Endothelial cell of umbilical vein (primary cell): Measurements from ENCODE around the gene ADARB2. TPM values are rescaled to one million over a fixed set of nuclear protein-coding genes. Genes with fewer than 3 reads are reported as not detected.

Source experiments
- BruUV-seq: library from RNA; stranded (reverse); fragments of 400-500 nt; replicated peaks from 2 replicates; lab custom pipeline; 2021; lab: Mats Ljungman, UMichigan
- CTCF ChIA-PET: fragments of 300-600, 350-600 bp; sonication (Branson Sonifier 250); formaldehyde crosslinking; loops from one replicate; lab custom pipeline; 2021; ENCODE audit warnings: antibody characterized with exemption, inconsistent platforms; lab: Charles Lee
- POLR2A ChIA-PET: fragments of 300-600, 350-600 bp; sonication (Branson Sonifier 250); formaldehyde crosslinking; loops from one replicate; lab custom pipeline; 2021; ENCODE audit warnings: antibody characterized with exemption, inconsistent platforms; lab: Charles Lee
- DNase-seq: peaks from one replicate; pipeline ENCODE4 v3.0.0-alpha.2; 2011; ENCODE audit warnings: low read depth, low spot score
- FAIRE-seq: peaks from 2 replicates; lab custom pipeline; 2011; peaks lifted over from hg19 to GRCh38; lab: Jason Lieb, UNC
- H2AFZ ChIP-seq: 2 replicates; pipeline ENCODE4 v1.6.0; 2012; ENCODE audit warnings: low read depth, low read length, control low read depth, inconsistent platforms
- H3K27ac ChIP-seq: 2 replicates; pipeline ENCODE4 v1.5.1; 2011; ENCODE audit warnings: low read depth, mild to moderate bottlenecking, control low read depth, low read length, moderate library complexity; ENCODE audit not compliant: insufficient read depth
- H3K27me3 ChIP-seq, 2 experiments: 2 replicates each; pipeline versions ENCODE4 v1.6.0 to v1.6.1; 2011; ENCODE audit warnings: low read length in 2 of 2, mixed read lengths in 1 of 2; ENCODE audit not compliant: control insufficient read depth in 2 of 2, insufficient read depth in 2 of 2
- H3K36me3 ChIP-seq, 2 experiments: 2 replicates in 1 of 2; 3 replicates in 1 of 2; pipeline ENCODE4 v1.5.1; 2011; ENCODE audit warnings: low read length in 2 of 2, mild to moderate bottlenecking in 1 of 2, moderate library complexity in 1 of 2; ENCODE audit not compliant: control insufficient read depth in 2 of 2, insufficient read depth in 2 of 2; ENCODE audit errors: extremely low read depth in 1 of 2
- H3K4me1 ChIP-seq: 3 replicates; pipeline ENCODE4 v1.5.1; 2011; ENCODE audit warnings: mild to moderate bottlenecking, low read length; ENCODE audit not compliant: control insufficient read depth, insufficient read depth; ENCODE audit errors: extremely low read depth
- H3K4me2 ChIP-seq: 2 replicates; pipeline ENCODE4 v1.6.1; 2011; ENCODE audit warnings: low read length, control low read depth, mixed read lengths; ENCODE audit not compliant: insufficient read depth
- H3K4me3 ChIP-seq, 3 experiments: fragments of 200-600 bp in 1 of 3; sonication (generic), shearing (Covaris generic) in 1 of 3; replicated peaks in 1 of 3; 2 replicates each; pipeline ENCODE4 v1.5.1; 2011 to 2016; ENCODE audit warnings: control low read depth in 3 of 3, low read length in 3 of 3, mild to moderate bottlenecking in 2 of 3, inconsistent platforms in 1 of 3, low read depth in 1 of 3, moderate library complexity in 1 of 3; ENCODE audit not compliant: insufficient read depth in 1 of 3
- H3K79me2 ChIP-seq: 2 replicates; pipeline ENCODE4 v1.6.0; 2012; ENCODE audit warnings: low read length, inconsistent platforms; ENCODE audit not compliant: control insufficient read depth, insufficient read depth
- H3K9ac ChIP-seq: replicated peaks from 2 replicates; pipeline ENCODE3; 2011; ENCODE audit warnings: low read length, control low read depth; ENCODE audit not compliant: insufficient read depth; ENCODE audit errors: extremely low read depth
- H3K9me1 ChIP-seq: replicated peaks from 3 replicates; pipeline ENCODE4 v1.6.0; 2011; ENCODE audit warnings: mild to moderate bottlenecking, low read length; ENCODE audit not compliant: control insufficient read depth, insufficient read depth; ENCODE audit errors: extremely low read depth
- H3K9me3 ChIP-seq: replicated peaks from 2 replicates; pipeline ENCODE4 v1.5.1; 2012; ENCODE audit warnings: low read length, inconsistent platforms; ENCODE audit not compliant: control insufficient read depth, insufficient read depth
- H4K20me1 ChIP-seq: replicated peaks from 2 replicates; pipeline ENCODE3; 2011; ENCODE audit warnings: mild to moderate bottlenecking, low read length; ENCODE audit not compliant: control insufficient read depth, insufficient read depth; ENCODE audit errors: extremely low read depth
- CTCF ChIP-seq, 2 donors: IDR thresholded peaks; 1 replicate in 1 of 2; 2 replicates in 1 of 2; pipeline ENCODE4 v1.5.1; 2011; ENCODE audit warnings: low read length in 2 of 2, mild to moderate bottlenecking in 2 of 2, moderate library complexity in 2 of 2, control low read depth in 1 of 2, inconsistent platforms in 1 of 2, low read depth in 1 of 2; ENCODE audit not compliant: insufficient read depth in 1 of 2; ENCODE audit errors: extremely low read depth in 1 of 2
- EZH2 ChIP-seq: IDR thresholded peaks from 2 replicates; pipeline ENCODE4 v1.6.1; 2012; ENCODE audit warnings: borderline replicate concordance, low read depth, mild to moderate bottlenecking, moderate library complexity, low read length, inconsistent platforms; ENCODE audit not compliant: severe bottlenecking
- FOS ChIP-seq: IDR thresholded peaks from 2 replicates; pipeline ENCODE4 v1.6.1; 2011; ENCODE audit warnings: mild to moderate bottlenecking, low read length, moderate library complexity, borderline replicate concordance; ENCODE audit not compliant: insufficient read depth
- GATA2 ChIP-seq: IDR thresholded peaks from 2 replicates; pipeline ENCODE4 v1.7.0; 2011; ENCODE audit warnings: low read depth, mild to moderate bottlenecking, moderate library complexity, mixed read lengths, low read length; ENCODE audit not compliant: insufficient read length, insufficient read depth
- JUN ChIP-seq: IDR thresholded peaks from 2 replicates; pipeline ENCODE4 v1.6.1; 2011; ENCODE audit warnings: borderline replicate concordance, low read depth; ENCODE audit not compliant: insufficient read length, insufficient read depth
- MAX ChIP-seq: IDR thresholded peaks from 2 replicates; pipeline ENCODE4 v1.6.1; 2011; ENCODE audit not compliant: insufficient read depth, insufficient read length
- MYC ChIP-seq: IDR thresholded peaks from one replicate; pipeline ENCODE4 v1.6.1; 2011; ENCODE audit warnings: mild to moderate bottlenecking, low read depth, low read length
- POLR2A ChIP-seq: IDR thresholded peaks from 2 replicates; pipeline ENCODE4 v1.6.1; 2012; ENCODE audit warnings: low read depth, mild to moderate bottlenecking, control low read depth, low read length
- POLR2AphosphoS5 ChIP-seq: IDR thresholded peaks from 2 replicates; pipeline ENCODE4 v1.6.1; 2012; ENCODE audit warnings: low read depth, mild to moderate bottlenecking, control low read depth, low read length, moderate library complexity; ENCODE audit not compliant: insufficient read depth
- dilution Hi-C: fragments of 300-500 bp; cut with MboI; formaldehyde crosslinking; loops from one replicate; pipeline ENCODE4 v1.15.0; 2019; ENCODE audit warnings: low sequenced_read_pairs; ENCODE audit not compliant: extremely low pct_ligation_motif_present
- intact Hi-C: fragments of 100-400 bp; cut with micrococcal nuclease; formaldehyde crosslinking; loops from one replicate; pipeline ENCODE4 v1.10.0; 2022
- polyA plus RNA-seq, 4 experiments: library from polyadenylated mRNA; depleted of rRNA in 3 of 4; stranded (reverse) in 3 of 4; unstranded in 1 of 4; fragments of >200 nt; gene quantifications; 2 replicates each; pipeline versions ENCODE4 v1.2.1 to v1.2.3, GENCODE V29; 2011 to 2012; ENCODE audit warnings: missing spikeins in 1 of 4
- total RNA-seq: library from RNA; stranded (reverse); gene quantifications from 2 replicates; pipeline ENCODE4 v1.2.3, GENCODE V29; 2021

Gene ADARB2
- total and polyA plus RNA-seq, 2 donors (not counting 3 experiments of a cell fraction or from before 2014, with no cell fraction given), result not detected

GRCh38 chr10:1183701-1184100 is 553.6 kb downstream of the ADARB2 start:
- intact Hi-C loops, result no loop called here
- CTCF ChIA-PET, result no interaction called here
- no peaks in the 10 kb centered on the region for H3K36me3 ChIP-seq
- POLR2A ChIA-PET, result no interaction called here
- H3K27me3 ChIP-seq, result no peaks in the 10 kb centered on the region
- no TSS peak for BruUV-seq
- H3K9ac ChIP-seq, result no peak overlapping the region
- FAIRE-seq, result no peak
- H2AFZ ChIP-seq, result no peak overlapping the region
- no peak overlapping the region for H3K4me3 ChIP-seq
- no peak for TF ChIP-seq FOS
- TF ChIP-seq JUN, result no peak
- no peak for TF ChIP-seq MAX
- no peak for TF ChIP-seq MYC
- no peak for TF ChIP-seq GATA2
- no peak for TF ChIP-seq POLR2A
- TF ChIP-seq POLR2AphosphoS5, result no peak
- TF ChIP-seq EZH2, result no peak
- TF ChIP-seq CTCF (IDR thresholded peaks at IDR 0.05; ENCODE audit: extremely low read depth in 1 of 2, insufficient read depth in 1 of 2, low read depth in 1 of 2, low read length in 2 of 2), result no peak
- no peaks in the 10 kb centered on the region for H3K4me1 ChIP-seq
- H4K20me1 ChIP-seq, result no peaks in the 10 kb centered on the region
- no peaks in the 10 kb centered on the region for H3K9me1 ChIP-seq
- no peak for DNase-seq
- H3K79me2 ChIP-seq, result no peaks in the 10 kb centered on the region
- H3K9me3 ChIP-seq, result no peaks in the 10 kb centered on the region
- H3K4me2 ChIP-seq, result no peak overlapping the region
- H3K27ac ChIP-seq, result no peak overlapping the region
- dilution Hi-C loops, result no loop called here
